Astrocyte (in vitro differentiated cells and primary cell): Measurements from ENCODE around the gene ZIC1.

ENCODE experiments used
- CTCF ChIP-seq: IDR thresholded peaks from 2 replicates; pipeline ENCODE4 v1.5.1; 2011; ENCODE audit warnings: low read depth, mild to moderate bottlenecking, inconsistent platforms, low read length, moderate library complexity; ENCODE audit not compliant: insufficient read depth
- EZH2 ChIP-seq: IDR thresholded peaks from 2 replicates; pipeline ENCODE4 v1.6.1; 2012; ENCODE audit warnings: mild to moderate bottlenecking, low read length, inconsistent platforms; ENCODE audit not compliant: insufficient read depth

DNA sequence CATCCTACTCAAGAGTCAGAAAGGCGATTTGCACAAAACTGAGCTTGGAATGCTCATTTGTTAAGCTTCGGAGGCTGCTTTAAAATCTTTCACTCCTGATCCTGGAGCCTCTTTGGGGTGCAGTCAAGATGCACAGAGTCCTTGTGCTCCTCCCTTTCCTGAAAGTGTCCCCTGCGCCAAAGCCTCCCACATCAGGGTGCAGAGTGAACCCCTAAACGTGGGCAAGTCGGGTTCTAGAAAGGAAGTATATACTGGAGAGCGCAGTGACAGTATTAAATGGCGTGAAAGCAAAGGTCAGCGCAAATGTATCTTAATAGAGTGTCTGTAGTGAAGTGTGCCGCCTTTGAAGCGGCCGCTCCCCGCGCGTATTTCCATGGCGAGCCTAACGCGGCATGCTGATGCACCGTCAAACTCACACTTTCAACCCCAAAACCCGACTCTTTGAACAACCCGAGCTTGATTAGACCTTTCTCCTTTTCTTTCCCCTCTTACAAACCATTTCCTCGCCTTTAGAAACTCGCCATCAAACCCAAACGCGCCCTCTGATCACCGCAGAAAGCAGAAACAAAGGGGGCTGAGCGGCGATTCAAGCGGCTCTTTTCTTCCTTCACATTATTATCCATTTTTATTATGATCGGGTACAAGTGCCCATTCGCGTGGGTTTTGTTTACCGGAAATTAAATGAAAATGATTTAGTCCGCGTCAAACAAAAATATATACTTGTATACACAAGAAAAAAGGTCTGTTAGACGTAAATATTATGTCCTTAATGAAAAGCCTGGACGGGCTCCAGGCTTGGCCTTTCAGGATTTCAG, 21.1 kb upstream of the ZIC1 start:
- peak; percentile 13 for TF ChIP-seq EZH2
- no peak for TF ChIP-seq CTCF
